GM21529 (cell line): ENCODE measurements around the gene ADPRH.
A peak's percentile ranks its signal among the peaks of the same experiment; 100 is the strongest.

Experiments used
- ATAC-seq: cut with Tn5 transposase; IDR thresholded peaks from one replicate; pipeline ENCODE4 v1.9.1; 2021; ENCODE audit not compliant: unreplicated experiment

ADPRH gene

DNA sequence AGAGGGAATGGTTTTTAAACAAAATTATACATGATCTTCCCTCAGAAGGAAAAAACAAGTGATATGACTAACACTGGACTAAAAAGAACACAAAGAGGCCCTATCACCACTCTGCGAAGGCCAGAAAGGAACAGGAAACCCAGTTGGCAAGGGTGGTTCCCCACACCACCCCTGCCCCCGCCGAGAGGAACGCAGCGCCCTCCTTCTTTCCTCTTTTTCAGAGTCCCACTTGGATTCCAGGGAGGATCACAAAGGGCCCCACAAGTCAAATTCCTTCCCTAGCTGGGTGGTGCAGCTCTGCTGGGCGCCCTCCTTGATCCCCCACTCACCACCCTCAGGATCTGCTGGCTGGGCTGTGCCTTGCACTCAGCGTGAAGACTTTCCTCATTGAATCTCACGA, 48.2 kb downstream of the ADPRH start:
- ATAC-seq: peak; percentile 41

DNA sequence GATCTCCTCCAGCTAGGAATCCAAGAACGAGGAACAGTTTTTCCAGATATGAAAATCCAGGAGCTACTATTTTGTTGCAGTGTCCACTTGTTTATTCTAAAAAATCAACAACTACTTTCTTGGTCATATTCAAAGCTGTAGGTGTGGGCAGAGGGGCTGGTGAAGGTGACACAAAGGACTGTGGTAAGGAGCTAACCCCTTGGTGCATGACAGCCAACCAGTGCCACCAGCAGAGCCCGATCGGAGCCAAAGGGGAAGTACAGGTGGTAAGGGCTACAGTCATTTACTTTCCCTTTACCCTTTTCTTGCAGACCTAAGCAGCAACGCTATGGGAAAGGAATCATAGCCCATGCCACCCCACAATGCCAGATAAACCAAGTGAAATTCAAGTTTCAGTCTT, 49.1 kb downstream of the ADPRH start:
- ATAC-seq: peak; percentile 59

DNA sequence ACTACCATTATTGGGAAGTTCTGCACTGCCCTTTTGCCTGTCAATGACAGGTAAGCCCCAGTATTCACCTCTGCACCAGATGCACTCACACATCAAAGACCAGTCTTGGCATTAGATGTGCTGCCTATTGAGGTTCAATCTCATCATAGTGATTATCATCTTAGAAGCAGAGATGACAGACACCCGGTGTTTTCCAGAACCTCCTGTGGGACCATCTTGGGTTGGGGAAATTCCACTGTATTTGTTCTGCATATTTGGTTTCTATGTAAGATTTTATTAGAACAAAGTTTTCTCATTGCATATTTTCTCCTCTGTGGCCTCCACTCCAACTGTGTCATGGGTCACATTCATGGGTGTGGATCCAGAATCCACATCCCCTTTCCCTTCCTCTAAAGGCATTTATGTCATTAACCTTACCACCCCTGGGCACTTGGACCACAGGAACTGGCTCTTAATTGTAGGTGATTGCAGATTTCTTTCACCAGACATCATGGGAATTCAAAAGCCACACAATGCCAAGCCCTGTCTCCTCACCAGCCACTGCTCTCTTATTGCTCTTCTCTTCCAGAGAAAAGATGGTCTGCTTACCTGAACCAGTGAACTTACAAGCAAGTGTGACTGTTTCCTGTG, 49.6 kb downstream of the ADPRH start:
- ATAC-seq: peak; percentile 32

DNA sequence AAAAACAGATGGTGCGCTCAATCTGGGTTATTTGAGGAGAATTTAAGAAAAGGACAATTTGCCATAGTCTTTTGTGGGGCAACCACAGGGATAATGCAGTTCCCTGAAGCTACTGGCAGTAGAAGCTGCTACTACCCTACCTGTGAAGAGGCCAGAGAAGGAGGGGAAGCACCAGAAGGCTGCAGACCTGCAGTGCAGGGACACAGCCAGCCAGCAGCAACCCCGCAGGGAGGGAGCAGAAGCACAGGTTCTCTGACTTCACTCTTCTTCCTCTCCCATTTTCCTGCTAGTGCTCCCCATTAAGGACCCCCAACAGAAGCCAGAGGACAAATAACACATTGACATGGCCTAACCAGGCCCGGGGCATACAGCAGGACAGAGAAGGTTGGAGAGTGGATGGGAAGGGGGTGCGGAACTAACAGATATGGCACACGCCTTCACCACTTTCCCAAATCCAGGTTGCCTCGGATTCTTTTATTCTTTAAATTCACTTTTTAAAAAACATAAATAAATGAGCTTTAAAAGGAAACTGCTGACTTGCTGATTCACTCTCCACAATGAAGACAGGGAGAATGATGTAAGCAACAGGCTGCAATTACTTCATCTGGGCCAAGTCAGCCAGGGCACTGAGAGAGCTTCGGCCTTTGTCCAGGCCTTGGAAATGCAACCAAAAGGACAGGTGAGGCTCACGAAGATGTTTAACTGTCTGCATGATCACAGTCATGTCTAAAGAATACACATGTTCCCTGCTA, 51.0 kb downstream of the ADPRH start:
- no peak for ATAC-seq

DNA sequence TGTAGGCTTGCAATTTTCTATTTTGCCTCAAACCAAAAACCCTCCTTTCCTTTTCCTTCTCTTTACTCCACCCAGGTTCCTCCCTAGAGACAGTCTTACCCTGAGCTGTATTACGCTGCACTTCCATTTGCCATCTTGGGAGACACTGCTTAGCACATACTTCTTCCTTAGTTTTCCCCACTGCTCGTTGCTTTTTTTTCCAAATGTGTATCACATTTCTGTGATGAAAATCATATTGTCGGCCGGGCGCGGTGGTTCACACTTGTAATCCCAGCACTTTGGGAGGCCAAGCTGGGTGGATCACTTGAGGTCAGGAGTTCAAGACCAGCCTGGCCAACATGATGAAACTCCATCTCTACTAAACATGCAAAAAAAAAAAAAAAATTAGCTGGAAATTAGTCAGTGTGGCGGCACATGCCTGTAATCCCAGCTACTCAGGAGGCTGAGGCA, 51.6 kb downstream of the ADPRH start:
- ATAC-seq: no peak

DNA sequence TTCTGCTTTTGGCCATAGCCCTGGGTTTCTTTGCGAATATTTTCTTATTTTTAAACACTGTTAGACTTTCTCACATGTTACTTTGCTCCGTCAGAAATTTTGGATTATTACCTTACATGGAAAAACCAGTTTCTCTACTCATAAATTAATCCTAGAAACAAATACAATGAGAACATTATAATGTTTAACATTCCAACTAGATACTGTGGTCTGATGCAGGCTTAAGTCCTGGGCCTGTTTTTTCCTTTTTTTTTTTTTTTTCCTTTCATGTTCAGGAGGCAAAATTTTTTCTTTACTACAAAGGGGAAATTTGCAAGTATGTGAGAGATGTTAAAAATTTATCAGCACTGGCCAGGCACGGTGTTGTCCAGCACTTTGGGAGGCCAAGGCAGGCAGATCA, 52.2 kb downstream of the ADPRH start:
- no peak for ATAC-seq

DNA sequence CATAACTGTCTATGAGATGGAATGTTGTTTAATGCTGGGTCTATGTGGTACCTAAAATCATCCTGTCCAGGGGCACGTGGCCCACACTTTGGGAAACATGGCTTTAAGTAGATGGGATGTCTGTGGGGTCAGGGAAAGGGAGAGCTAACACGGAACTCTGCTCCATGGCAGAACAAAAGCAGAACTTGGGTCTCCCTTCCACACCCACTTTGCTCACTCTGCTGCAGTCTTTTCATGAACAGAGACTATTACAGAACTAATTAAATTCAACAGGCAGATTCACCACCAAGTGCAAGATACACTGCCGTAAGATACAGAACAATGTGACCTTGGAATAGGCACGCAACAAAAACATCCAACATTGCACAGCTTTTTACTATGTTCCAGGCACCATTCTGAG, 52.9 kb downstream of the ADPRH start:
- no peak for ATAC-seq

DNA sequence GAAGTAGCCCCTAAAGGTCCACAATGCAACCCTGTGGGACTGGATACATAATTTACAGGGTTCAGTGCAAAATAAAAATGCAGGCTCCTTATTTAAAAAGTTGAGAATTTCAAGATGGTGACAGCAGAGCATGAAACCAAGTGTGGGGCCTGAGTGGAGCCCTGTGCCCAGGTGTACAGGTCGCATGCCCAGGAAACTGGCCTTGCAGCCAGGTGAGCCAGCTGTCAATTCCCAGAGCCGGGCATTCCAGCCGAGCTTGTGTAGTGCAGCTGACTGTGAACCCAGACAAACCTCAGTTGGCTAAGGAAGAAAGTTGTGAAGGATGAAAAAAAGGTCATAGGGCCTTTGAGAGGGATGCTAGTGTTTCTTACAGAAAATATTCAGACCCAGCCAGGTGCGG, 53.5 kb downstream of the ADPRH start:
- no peak for ATAC-seq

DNA sequence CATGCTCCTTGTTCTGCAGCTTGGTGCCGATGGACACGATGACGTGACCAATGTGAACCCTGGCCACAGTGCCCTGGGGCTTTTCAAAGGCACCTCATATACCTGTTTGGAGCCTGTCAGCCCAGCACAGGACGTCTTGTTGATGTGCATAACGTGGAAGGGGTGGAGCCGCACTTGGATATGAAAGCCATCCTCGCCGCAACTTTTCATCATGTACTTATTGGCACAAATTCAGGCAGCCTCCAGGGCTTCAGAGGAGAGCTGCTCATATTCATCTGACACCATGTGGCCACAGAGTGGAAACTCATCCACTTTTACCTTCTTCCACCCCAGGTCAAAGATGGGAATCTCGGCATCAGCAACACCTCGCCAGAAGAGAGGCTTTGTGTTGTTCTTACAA, 56.4 kb downstream of the ADPRH start:
- ATAC-seq: no peak

DNA sequence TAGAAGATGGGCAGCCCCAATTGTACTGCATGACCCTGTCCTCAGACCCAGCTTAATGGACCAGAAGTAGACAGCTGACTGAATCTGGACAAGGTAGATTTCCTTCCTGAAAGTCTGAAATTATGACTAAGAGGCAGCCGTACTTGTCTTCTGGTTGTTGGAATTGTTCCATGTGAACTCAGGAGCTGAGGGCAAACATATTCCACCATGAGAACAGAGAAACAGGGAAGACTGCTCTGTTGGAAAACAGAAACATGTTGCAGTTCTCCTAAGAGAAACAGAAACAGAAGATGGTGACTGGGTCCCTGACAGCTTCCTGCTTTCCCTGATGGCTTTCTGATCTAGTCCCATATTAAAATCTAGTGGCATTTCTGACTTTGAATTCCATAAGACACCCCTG, 57.0 kb downstream of the ADPRH start:
- no peak for ATAC-seq

DNA sequence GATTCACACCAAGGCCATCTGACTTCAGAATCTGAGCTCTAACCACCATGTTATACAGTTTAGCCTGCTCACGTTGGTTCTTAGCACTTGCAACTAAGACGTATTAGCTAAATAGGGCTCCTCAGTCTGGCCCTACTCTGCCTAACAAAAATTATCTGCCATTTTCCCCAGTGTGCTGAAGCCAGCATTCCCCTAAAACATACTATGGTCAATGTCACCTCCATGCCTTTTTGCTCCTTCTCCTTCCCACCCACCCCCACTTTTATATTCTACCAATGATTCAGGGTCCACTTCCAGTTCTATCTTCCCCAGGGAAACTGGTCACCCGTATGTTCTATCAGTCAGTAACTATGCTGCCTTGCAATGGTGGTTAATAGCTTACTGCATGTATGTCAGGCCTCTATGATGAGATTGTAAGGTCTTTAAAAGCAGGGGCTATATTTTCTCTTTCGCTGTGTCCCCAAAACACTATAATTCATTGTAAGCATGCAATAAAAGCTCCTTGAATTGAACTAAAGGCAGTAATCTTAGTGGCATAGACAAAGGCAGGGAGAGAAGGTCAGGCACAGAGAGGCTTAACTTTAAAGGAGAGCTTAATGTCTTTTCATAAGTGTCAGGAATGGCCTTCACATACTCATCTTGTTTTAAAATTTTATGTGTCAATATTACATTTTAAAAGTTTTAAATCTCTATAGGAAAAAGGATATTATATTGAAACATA, 57.8 kb downstream of the ADPRH start:
- ATAC-seq: no peak

DNA sequence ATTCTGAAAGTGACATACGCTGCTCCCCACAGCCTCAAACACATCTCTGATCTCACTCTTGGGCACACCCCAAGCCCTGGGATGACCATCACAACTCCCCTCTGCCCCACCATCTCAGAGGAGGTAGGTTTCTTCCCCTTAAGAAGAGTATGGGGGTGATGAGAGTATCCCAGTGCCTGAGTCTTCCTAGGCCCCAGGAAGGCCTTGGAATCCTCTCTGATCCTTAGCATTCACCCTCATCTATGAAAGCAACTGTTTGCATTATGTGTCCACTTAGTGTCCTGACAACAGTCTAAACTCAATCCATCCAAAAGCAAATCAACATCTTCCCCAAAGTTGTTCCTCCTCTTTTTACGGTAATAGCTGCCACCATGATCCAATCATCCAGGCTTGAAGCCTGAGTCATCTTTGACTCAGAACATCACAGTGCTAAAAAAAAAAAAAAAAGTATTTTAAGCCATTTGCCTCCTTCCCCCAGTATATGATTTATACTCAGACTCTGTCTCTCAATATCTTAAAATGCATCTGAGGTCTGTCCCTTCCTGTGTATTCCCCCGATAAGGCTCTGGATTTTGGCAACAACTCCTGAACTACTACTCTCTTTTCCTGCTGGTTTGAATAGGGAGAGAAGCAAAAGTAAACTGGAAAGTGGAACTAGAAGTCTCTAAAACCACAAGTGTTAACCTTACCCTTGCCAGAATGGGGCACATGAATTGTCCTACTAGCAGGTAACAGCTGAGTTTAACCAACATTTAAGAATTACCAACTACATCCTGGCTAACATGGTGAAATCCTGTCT, 58.6 kb downstream of the ADPRH start:
- peak; percentile 35 for ATAC-seq
